OCI-LY3 (cell line): ENCODE measurements around the gene LARP1.

Experiments
- H2AFZ ChIP-seq: fragments of 200-600, 300-600 bp; shearing (Covaris generic); 2 replicates; pipeline ENCODE4 v1.6.0; 2014; ENCODE audit warnings: antibody characterized with exemption, low read depth, low read length
- H3K27ac ChIP-seq: fragments of 200-600, 300-600 bp; sonication (generic); 2 replicates; pipeline ENCODE4 v1.5.1; 2014; ENCODE audit warnings: mild to moderate bottlenecking, low read length, moderate library complexity, mixed read lengths
- H3K27me3 ChIP-seq: fragments of 200-600, 300-600 bp; sonication (generic); 2 replicates; pipeline ENCODE4 v1.6.1; 2014; ENCODE audit warnings: low read depth, low read length, mixed read lengths
- H3K36me3 ChIP-seq: fragments of 200-600, 300-600 bp; sonication (generic); replicated peaks from 2 replicates; pipeline ENCODE3; 2014; ENCODE audit warnings: low read depth, low read length, mixed read lengths
- H3K4me1 ChIP-seq: fragments of 300-600, 200-600 bp; sonication (generic); 2 replicates; pipeline ENCODE4 v1.6.1; 2014; ENCODE audit warnings: low read length, mixed read lengths
- H3K4me2 ChIP-seq: fragments of 200-600, 300-600 bp; sonication (generic); 2 replicates; pipeline ENCODE4 v1.6.1; 2014; ENCODE audit warnings: low read length, mixed read lengths
- H3K4me3 ChIP-seq: fragments of 300-600, 200-600 bp; sonication (generic); 2 replicates; pipeline ENCODE4 v1.5.1; 2014; ENCODE audit warnings: antibody characterized with exemption, mild to moderate bottlenecking, low read length, moderate library complexity
- H3K79me2 ChIP-seq: fragments of 300-600, 200-600 bp; shearing (Covaris generic); 2 replicates; pipeline ENCODE4 v1.6.1; 2014; ENCODE audit warnings: mild to moderate bottlenecking, low read length, mixed read lengths
- H3K9ac ChIP-seq: fragments of 300-600, 200-600 bp; shearing (Covaris generic); 2 replicates; pipeline ENCODE4 v1.6.0; 2014; ENCODE audit warnings: mild to moderate bottlenecking, low read length, moderate library complexity
- H3K9me3 ChIP-seq: fragments of 200-600, 300-600 bp; shearing (Covaris generic); 2 replicates; pipeline ENCODE4 v1.6.1; 2014; ENCODE audit warnings: low read length, mixed read lengths; ENCODE audit not compliant: insufficient read depth
- H4K20me1 ChIP-seq: fragments of 200-600, 300-600 bp; sonication (generic); 2 replicates; pipeline ENCODE4 v1.6.1; 2016; ENCODE audit warnings: low read length, mixed read lengths; ENCODE audit not compliant: insufficient read depth
- EZH2phosphoT487 ChIP-seq: fragments of 200-600 bp; shearing (Covaris generic); IDR thresholded peaks from 2 replicates; pipeline ENCODE4 v1.6.1; 2018; ENCODE audit warnings: antibody characterized with exemption, mixed run types, low read depth
- TF ChIP-seq, protein P1 (sequence below): fragments of 200-600, 300-600 bp; sonication (generic); IDR thresholded peaks from 2 replicates; pipeline ENCODE4 v1.5.1; 2014; ENCODE audit warnings: antibody characterized with exemption, low read length, low read depth

Gene LARP1

DNA sequence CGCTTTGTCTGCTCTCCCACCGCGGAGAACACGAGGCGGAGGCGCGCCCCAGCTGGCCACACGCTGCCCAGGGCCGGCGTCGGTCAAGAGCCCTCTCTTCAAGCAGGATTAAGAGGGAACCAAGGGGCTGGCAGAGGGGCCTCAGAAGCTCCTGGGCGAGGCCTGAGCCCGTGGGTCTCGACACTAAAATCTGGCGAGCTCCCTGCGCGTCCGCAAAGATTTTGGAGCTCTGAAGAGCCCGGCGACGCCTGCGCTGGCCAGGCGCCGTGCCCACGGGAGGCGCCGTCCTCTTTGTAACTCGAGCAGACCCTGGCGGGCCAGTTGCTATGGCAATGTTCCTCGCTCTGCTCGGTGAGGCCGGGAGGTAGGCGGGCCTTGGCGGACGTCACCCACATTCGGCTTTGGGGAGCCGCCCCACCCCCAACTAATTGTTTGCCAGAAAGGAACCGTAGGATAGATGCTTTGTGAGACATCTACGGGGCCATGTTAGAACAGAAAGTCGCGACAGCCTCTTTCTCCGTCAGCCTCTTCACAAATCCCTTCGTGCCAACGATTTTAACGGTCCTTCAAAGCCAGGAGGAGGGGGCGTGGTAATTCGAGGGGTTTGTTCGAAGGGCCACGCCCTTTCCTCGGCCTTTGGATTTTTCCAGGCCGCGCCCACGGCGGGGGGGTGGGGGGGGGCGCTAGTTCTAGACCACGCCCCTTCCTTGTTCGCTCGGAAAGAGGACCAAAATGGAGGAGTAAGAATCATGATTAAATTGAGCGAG is 102.5 kb downstream of the LARP1 start:
- H3K27ac ChIP-seq: peak overlapping the region; percentile 89
- peak overlapping the region; percentile 97 for H3K9ac ChIP-seq
- H3K9me3 ChIP-seq: no peaks in the 10 kb centered on the region
- H3K79me2 ChIP-seq: peaks cover 43% of the 10 kb centered on the region
- H2AFZ ChIP-seq: peak overlapping the region; percentile 91
- H4K20me1 ChIP-seq: peaks cover 23% of the 10 kb centered on the region
- H3K36me3 ChIP-seq: no peaks in the 10 kb centered on the region
- peak overlapping the region; percentile 97 for H3K4me2 ChIP-seq
- H3K27me3 ChIP-seq: no peaks in the 10 kb centered on the region
- H3K4me1 ChIP-seq: peaks cover 28% of the 10 kb centered on the region
- TF ChIP-seq, protein P1, sequence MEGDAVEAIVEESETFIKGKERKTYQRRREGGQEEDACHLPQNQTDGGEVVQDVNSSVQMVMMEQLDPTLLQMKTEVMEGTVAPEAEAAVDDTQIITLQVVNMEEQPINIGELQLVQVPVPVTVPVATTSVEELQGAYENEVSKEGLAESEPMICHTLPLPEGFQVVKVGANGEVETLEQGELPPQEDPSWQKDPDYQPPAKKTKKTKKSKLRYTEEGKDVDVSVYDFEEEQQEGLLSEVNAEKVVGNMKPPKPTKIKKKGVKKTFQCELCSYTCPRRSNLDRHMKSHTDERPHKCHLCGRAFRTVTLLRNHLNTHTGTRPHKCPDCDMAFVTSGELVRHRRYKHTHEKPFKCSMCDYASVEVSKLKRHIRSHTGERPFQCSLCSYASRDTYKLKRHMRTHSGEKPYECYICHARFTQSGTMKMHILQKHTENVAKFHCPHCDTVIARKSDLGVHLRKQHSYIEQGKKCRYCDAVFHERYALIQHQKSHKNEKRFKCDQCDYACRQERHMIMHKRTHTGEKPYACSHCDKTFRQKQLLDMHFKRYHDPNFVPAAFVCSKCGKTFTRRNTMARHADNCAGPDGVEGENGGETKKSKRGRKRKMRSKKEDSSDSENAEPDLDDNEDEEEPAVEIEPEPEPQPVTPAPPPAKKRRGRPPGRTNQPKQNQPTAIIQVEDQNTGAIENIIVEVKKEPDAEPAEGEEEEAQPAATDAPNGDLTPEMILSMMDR: no peak
- no peak for TF ChIP-seq EZH2phosphoT487
- H3K4me3 ChIP-seq: peak overlapping the region; percentile 98

DNA sequence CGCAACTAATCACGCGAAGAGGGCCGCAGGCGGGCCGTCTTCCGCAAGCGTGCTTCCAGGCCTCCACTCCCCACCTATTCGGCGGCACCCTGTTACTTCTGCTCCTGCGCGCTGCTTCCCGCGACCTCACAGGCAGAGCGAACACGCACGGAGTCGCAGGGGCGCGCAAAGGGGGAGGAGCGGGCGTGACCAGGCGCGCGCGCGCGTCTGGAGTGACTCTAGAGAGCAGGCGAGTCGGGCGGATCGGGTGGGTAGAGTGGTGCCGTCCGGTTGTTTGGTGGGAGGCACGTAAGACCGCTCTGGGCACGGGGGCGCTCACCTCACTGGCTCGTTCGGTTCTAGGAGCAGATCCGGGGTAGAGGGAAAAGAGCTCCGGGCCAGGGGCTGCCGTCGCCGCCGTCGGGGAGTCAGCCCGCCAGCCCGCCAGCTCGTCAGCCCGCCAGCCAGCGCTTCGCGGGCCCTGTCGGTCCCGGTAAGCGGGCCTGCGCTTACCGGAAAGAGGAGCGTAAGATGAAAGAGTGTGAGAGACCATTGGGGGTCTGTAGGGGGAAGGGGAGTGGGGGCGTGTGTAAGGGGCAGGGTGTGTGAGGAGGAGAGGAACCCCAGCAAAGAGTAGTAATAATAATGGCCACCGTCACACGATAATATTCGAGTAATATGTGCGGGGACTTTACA is 103.3 kb downstream of the LARP1 start, which contains the start of gene CNOT8:
TSS of gene CNOT8 (plus strand) at position 331 of the 675 bp plus-strand sequence. CDS start 4,652 bp downstream, outside the sequence.
- Histone ChIP-seq H3K4me1 (peaks cover 29% of the 10 kb centered on the region), H2AFZ (peak within 1 kb of the TSS; percentile 91), H3K27me3 (no peaks in the 10 kb centered on the region), H3K4me2 (peak within 1 kb of the TSS; percentile 97), H3K36me3 (peaks cover 3% of the 10 kb centered on the region), H4K20me1 (peaks cover 28% of the 10 kb centered on the region), H3K79me2 (peaks cover 50% of the 10 kb centered on the region), H3K4me3 (peak within 1 kb of the TSS; percentile 98), H3K9me3 (no peaks in the 10 kb centered on the region), H3K27ac (peak within 1 kb of the TSS; percentile 89), H3K9ac (peak within 1 kb of the TSS; percentile 97)
- TF ChIP-seq EZH2phosphoT487: no peak
- TF ChIP-seq, protein P1: no peak

DNA sequence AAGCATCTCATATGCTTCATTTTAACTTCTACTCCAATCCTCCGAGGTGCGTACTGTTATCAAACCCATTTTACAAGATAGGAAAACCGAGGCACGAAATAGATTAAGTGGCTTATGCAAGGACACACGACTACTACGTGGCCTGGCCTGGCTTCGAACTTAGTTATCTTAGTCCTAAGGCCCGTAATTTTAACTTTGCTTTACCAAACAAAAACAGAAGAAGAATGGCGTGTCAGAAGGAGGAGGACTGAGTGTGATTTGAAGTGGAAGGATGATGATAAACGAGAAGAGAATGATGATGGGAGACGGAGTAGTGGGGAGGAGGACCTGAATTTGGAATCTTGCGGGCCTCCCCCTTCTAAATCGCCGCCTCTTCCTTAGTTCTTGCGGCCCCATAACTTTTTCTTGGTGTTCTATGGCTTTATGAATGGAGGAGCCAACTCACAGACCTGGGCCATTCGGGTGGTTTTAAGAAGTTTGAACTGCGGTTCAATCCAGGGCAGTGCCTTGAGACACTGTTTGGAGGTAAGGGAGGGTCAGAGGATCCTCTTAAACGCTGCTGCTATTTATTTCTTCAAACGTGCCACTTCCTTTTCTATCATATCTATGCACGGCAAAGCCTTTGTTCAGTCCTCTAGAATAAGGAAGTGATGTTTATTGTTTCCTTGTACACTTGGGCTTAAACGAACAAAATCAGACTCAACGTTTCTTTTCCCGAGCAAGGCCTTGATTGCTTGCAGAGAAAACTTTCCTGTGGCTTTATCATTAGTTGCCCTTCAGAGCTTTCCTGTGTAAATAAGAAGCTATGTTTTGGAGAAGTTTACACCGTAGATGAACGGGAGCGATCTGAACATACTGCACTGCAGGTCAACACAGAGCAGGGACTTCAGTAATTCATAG is 104.0 kb downstream of the LARP1 start:
- TF ChIP-seq, protein P1: no peak
- TF ChIP-seq EZH2phosphoT487: no peak
- Histone ChIP-seq H3K4me1 (peaks cover 29% of the 10 kb centered on the region), H3K79me2 (peaks cover 58% of the 10 kb centered on the region), H3K36me3 (peaks cover 7% of the 10 kb centered on the region), H3K4me3 (peak overlapping the region; percentile 98), H2AFZ (peak overlapping the region; percentile 66; the same call in 1 of the 2 replicates), H4K20me1 (peaks cover 28% of the 10 kb centered on the region), H3K27me3 (no peaks in the 10 kb centered on the region), H3K4me2 (peak overlapping the region; percentile 78), H3K9ac (peak overlapping the region; percentile 82), H3K27ac (peak overlapping the region; percentile 89), H3K9me3 (no peaks in the 10 kb centered on the region)
